SKM-1 treated with dmso at 0.1 percent for 144 hours (cell line): ENCODE data around the gene GIPC3.

ENCODE experiments used
- DNase-seq: peaks from one replicate; lab custom pipeline; 2025; ENCODE audit not compliant: unreplicated experiment; lab: John Stamatoyannopoulos, UW

GIPC3 gene

DNA sequence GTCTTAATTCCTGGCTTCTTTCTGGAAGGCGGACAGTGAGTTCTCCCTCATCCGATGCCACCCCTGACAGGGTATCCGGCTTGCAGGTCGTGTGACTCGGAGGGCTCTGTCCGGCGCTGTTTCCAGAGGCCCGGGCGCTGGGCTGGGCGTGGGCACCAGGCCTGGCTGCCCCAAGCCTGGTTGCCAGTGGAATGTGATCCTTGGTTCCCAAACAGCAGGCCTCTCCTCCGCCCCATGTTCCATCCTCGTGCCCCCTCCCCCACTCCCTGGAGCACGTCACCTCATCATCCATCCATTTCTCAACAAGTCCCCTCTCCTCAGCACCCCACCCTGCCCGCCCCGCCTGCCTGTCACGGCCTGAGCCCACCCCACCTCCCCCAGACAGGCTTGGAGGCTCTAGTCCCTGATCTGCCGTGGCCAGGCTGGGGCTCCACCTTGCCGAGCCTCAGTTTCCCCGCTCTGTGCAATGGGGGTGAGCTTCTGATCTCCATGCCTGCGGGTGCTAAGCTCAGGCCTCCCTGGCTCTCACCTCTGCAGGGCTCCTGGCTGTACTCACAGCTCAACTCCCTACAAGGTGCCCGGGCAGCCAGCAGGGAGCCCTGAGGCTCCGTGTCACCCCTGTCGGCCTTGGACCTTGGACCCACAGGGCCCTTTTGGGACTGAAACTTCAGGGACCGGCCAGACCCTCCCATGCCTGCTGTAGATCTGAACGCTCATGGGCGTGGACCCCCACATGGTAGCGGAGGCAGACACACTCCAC is 19.1 kb downstream of the GIPC3 start:
- DNase-seq = no peak

DNA sequence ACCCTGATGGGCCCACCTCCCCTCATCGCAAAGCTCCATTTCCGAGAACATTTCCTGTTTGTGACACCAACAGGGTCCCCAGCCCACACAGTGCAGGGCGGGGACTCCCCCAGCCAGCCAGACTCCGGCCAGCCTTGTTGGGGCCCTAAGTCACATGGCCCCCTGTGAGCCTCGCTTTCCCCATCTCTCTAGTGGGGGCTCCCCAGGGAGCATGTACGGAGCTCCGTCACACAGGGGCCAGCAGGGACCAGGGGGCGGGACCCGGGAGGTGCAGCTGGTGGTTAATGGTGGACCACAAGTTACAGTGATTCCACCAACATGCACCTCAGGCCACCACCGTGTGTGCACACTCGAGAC is 19.7 kb downstream of the GIPC3 start:
- DNase-seq = no peak

DNA sequence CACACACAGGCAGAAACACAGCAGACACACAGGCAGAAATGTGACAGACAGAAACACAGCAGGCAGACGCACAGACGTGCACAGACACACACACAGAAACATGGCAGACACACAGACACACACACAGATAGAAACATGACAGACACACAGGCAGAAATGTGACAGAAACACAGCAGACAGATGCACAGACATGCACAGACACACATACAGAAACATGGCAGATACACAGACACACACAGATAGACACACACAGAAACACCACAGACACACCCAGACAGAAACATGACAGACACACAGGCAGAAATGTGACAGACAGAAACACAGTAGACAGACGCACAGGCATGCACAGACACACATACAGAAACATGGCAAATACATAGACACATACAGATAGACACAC is 20.1 kb downstream of the GIPC3 start:
- DNase-seq = no peak

DNA sequence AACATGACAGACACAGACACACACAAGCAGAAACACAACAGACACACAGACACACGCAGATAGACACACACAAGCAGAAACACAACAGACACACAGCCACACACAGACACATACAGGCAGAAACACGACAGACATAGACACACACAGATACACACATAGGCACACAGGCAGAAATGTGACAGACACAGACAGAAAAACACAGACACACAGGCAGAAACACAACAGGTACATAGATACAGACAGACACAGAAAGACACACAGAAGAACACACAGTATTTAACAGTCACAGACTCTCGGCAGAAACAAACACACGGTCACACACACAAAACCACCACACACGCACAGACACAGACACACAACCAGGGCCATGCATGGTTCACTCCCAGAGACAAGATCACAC is 20.5 kb downstream of the GIPC3 start:
- no peak for DNase-seq

DNA sequence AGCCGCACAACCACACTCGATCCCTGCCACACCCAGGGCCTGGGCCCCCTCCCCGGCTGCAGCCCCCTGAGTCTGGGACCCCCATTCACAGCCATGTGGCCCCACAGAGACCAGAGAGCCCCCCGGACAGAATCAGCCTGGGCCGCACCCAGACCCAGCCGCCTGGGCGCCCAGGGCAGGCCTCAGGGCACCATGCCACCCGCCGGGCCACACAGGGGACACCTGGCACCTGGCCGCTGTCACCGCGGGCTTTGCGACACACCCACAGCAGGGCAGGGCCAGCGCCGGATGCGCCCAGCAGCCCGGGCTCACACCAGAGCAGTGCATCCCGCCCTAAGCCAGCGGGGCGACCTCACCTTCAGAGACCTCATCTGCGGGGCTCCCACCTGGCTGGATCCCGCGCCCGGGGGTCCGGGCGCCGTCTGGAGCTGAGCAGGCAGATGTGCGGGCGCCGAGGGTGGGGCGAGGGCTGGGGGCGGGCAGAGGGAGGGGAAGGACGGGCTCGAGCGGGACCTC is 21.0 kb downstream of the GIPC3 start:
- DNase-seq = no peak

DNA sequence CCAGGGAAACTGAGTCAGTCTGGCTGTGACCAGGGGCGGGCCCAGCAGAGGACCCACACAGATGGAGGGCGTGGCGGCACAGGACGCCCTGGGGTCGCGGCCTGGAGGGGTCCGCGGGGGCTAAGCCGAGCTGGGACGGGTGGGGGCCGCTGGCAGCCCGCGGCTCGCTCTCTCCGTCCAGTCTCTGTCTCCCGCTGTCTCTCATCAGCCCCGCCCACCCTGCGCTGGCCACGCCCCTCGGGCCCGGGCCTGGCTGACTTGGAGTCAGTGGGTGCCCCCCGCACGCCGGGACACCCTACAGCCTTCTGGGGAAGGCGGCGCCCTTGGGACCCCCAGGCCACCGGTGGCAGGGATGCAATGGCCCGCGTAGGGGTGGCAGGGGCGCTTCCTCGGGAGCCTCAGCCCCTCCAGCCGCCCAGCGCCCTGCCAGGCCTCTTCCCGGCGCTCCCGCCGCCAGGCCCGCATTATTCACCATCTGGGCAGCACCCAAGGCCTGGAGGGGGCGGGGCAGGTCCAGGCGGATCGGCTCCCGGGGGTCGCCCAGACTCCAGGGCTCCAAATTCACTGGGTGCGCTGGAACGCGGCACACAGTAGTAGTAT is 21.5 kb downstream of the GIPC3 start, which contains the start of gene TBXA2R:
Gene TBXA2R (minus strand): TSS at position 186 of the 600 bp plus-strand sequence. CDS start 6,241 bp downstream, outside the sequence.
- no peak for DNase-seq

DNA sequence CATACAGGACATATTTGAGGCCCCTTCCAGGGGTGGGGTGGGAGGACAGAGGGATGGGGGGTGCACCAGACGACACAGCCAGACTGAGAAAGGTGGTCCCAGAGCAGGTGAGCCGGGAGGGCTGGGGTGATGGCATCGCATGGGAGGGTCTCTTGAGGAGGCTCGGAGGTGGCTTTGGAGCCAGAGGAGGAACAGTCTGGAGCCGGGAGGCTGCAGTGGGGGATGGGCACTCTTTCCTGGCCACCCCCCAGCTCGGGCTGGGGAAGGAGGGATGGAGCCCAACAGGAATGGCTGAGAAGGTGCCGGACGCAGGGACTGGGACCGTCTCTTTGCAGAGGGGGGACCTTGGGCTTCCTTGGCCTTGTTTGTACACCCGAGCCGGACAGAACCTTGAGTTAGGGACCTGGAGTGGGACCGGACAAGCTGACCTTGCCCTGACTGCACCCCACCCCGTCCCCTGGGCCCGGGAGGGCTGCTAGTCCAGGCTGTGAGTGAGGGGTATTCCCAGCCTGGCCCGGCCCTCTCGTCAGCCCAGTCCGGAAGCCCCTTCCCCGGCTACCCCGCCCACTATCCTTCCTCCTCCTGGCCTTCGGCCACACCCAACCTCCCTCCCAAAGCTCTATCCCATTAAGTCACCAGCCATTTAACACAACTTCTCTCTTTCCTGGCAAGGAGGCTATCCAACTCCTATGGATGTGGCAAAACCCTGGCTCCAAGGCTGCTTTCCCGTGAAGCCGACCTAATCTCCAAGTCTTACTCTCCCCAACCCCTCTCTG is 22.2 kb downstream of the GIPC3 start:
- no peak for DNase-seq

DNA sequence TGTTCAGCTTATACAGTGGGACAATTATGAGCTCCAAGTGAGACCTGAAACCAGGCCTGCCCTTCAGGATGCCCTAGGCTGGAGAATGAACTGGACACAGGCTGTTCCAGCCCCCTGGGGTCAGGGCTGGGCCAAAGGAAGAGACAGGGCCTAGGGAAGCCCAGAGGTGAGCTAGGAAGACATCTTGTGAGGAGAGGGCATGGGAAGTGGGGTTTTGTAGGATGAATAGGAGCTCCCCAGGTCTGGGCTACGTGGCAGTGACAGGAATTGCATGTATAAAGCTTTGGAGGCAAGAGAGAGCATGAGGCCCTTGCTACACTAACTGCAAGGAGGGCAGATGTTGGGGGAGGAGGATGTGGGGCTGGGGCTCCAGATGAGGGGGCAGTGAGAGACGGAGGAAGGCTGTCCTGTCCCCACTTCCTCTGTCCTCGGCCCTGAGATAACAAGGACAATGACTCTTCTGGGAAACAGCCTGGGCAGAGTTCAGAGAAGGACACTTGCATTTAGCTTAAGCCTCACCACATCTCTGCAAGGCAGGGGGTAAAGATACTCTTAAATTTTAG is 22.9 kb downstream of the GIPC3 start:
- DNase-seq = no peak

DNA sequence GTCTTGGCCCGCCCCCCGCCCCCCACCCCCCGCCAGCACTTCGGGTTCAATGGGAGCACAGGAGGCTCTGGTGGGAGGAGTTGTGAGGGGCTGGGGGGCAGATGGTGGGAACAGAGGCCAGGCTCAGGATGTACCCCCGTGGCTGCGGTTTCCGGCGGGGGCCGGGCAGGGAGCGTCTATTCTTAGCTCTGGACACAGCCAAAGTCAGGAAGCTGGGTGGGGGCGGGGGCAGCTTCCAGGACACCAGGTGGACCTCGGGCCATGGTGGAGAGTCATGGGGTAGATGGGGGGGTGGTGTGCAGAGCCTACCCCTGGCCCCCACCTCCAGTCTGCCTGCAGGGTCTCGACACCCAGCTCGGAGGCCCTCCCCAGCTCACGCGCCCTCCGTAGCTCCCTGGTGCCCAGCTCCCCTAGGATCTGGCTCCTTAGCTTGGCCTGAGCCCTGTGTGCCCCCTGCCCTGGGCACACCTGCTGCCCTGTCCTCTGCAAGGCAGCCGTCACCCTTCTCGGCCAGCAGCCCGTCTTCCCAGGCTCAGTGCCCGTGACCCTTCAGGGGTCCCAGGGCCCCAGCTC is 23.6 kb downstream of the GIPC3 start:
- no peak for DNase-seq

DNA sequence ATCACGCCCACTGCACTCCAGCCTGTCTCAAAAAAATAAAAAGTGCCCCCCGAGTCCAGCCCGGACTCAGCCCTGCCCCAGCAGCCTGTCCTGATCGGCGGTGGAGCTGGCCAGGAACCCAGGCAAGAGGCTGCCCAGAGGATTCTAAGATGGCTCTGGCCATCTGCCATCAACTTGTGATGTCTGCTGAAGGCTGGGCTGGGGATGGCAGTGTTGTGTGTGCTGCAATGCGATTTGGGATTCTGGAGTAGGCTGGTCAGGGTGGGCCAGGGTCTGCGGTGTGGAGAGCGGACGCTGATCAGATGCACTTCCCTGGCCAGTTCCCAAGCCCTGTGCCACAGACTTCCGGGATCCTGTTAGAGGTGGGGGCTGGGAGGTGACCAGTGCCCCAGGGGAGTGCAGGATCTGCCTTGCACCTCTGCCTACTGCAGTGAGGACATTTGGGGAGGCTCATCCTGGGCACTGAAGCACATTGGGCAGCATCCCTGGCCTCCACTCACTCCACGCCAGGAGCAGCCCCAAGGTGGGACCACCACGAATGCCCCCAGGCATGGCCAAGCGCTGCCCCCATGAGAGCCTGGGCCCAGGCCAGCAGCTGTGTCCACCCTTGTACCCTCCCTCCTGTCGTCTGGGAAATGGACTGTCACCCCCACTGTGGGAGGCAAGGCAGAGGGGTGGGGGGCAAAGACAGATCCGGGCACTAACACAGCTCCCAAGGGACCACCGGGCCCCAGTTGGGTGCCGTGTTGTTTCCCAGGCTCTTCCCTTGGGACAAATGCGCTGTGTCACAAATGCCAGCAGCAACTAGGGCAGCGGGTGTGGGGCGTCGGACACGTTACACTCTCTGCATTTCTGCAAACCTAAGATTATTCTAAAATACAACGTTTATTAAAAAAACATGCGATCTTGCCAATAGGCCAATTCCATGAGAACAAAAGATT is 24.8 kb downstream of the GIPC3 start:
- DNase-seq = no peak

DNA sequence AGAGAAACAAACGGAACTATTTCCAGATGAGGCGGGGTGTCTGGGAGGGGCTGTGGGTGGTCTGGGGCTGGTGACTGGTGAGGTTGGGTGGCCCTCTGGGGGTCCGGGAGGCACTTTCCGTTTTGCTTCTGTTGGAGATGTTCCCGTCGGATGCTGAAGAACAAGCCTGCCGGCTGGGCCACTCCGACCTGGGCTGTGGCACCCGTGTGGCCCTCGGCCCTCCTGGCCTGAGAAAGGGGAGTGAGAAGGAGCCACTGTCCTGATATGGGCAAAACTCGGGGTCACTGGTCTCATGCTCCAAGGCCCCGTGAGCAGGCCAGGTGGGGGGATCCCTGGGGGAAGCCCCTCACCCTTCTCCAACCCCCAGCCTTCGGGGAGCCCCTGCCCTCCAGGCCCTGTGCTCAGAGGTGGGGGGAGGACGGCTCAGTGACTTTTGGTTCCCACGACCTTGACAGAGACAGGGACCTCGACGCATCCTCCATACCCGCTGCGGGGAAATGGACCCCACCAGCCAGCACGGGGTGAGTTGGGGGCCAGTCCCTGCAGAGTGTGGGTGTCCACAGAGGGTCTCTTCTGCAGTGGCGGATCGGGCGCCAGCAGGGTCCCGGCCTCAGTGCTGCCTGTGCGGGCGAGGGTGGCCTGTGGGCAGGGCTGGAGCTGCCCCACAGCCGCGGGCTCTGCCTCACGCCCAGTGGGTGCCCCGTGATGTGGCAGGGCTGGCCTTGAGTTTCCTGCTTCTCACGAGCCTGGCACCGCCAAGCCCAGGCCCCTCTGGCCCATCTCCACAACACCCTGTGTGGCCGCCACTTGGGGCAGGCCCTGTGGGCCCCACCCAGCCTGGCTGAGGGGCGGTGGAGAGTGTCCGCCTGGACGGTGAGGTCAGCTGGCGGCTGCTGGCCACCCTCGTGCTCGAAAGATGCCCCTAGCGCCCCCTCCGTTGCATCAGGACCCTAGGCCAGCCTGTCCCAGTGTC is 25.8 kb downstream of the GIPC3 start:
- no peak for DNase-seq

DNA sequence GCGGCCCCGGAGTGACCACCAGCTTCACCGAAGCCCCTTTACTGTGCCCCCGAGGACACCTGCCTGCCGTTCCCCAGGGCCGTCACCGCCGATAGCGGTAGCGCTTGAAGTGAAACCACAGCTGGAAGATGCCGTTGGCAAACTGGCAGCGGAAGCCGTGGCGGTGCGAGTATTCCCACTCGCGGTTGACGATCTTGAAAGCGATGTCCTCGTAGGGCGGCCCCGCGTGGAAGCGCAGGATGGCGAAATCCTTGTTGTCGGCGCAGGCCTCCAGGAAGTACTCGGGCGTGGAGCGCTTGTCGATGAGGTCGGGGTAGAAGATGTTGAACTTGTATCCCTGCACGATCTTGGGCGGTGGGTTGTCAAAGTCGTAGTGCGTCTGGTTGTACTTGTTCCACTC is 26.6 kb downstream of the GIPC3 start:
- no peak for DNase-seq

DNA sequence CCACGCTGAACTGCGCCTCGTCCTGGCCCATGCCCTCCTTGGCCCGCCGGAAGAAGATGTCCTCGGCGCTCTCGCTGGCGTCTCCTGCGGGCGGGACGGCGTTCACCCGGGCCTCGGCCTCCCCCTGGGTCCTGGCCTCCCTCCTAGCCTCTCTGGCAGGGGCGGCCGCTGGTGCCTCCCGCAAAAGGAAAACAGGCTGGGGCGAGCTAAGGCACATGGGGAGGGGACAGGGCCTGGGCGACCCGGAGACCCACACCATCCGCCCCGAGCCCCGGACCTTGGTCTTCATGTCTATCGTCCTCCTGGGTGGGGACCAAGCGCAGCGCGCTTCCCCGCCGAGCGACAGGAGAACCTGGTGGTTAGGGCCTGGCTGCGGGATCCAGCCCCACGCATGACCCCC is 27.1 kb downstream of the GIPC3 start:
- DNase-seq = no peak

DNA sequence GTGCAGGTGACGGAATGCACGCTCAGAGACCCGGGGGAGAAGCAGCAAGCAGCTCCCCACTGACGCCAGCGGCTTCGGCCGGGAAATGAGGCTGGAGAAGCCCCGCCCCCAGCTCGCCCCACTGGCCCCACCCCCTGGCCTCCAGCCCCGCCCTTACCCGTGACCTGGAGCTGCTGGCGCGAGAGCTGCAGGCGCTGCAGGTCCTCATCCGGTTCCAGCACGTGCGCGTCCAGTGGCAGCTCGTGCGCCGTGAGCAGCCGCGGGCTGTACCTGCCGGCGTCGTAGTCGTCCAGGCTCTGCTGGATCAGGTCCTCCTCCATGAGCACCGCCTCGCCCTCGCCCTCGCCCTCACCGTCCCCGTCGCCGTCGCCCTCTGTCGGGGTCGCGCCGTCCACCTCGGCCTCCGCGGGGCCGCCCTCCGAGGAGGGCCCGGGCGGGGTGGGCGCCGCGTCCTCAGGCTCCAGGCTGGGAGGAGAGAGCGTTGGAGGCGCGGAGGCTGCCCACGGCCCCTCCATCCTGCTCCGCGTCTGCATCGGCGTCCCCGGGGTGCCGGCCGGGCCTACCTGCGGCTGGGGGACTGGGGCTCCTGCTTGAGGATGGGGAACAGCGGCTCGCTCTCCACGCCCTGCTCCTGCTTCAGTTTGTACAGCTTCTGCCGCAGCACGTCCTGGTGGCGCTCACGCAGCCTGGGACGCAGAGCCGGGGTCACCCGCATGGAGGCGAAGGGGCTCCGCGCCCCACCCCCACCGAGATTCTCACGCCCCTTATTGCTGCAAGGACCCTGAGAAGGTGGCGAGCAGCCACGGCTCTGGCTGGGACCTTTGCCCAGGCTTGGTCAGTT is 27.8 kb downstream of the GIPC3 start:
- no peak for DNase-seq

DNA sequence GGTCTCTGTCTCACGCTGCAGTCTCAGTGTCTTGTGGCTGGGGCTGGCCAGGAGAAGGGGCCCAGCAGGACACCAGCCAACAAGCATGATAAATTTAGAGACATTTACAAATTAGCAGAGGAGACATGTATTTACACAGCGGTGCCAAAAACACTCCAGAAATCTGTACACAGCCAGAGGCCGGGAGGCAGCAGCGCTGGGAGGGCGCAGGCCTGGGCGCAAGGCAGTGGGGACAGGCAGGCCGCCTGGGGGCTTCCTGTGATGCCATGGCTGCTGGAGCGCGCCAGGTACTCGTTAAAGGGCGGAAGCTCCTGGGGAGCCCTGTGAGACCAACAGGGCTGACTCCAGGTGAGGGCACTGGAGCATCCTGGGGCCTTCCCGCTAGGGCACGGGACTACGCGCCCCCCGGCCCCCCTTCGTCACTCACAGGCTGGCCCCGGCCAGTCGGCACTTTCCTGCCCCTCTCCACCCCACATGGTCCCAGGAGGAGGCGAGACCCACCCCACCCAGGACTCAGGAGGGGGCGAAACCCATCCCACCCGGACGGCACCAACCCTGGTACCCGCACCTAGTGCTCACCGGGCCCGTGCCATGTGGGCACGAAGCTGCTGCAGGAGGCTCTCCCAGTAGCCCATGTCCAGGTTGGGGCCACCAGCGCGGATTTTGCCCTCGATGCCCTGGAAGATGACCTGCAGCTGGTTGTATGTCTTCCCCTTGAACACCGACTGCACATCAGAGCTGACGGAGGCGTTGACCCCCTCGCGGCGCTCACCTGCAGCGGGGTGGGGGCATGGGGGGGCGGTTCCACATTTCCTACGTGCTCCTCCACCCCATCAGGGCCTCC is 28.8 kb downstream of the GIPC3 start:
- no peak for DNase-seq

DNA sequence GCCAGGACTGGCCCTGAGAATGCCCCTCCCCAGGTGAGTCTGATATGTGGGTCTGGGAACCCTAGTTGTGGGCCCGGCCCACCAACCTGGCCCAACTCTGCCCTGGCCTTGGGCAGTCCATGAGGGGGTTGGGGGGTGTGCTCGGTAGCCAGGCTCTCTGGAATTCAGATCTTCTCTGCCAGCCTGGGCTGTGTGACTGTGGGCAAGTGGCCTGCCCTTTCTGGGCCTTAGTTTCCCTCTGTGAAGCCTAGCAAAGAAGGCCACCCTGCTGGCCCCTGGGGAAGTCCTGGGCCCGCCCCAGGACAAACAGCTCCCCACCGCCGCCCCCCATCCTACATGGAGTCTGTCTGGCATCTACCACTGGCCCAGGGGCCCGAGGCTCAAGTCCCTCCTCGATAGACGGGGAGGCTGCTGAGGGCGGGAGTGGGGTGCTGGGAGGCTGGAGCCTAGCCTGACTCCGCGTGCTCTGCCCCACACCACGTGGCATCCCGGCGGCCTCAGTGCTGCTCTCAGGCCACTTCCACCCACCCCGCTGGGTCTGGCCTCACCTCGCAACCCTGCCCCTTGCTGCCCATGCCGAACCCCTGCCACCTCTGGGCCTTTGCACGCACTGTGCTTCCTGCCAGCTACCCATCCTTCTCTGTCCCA is 29.7 kb downstream of the GIPC3 start:
- DNase-seq = no peak
